Neural crest cell (in vitro differentiated cells): ENCODE measurements around the gene GRP. TPM values are rescaled to one million over a fixed set of nuclear protein-coding genes. Genes with fewer than 3 reads are reported as not detected.

ENCODE experiments used
- DNase-seq: peaks from one replicate; pipeline ENCODE4 v3.0.0; 2021; ENCODE audit warnings: low read depth, mixed read lengths, low spot score
- H3K27ac Mint-ChIP-seq: one replicate; pipeline ENCODE4 v1.8.0; 2021; ENCODE audit warnings: mild to moderate bottlenecking, mixed read lengths; ENCODE audit not compliant: unreplicated experiment
- H3K27me3 Mint-ChIP-seq: 2 replicates; pipeline ENCODE4 v1.8.0; 2021; ENCODE audit warnings: low read depth, mild to moderate bottlenecking, mixed read lengths
- H3K36me3 Mint-ChIP-seq: 2 replicates; pipeline ENCODE4 v1.8.0; 2021; ENCODE audit warnings: low read depth, mild to moderate bottlenecking, mixed read lengths
- H3K4me1 Mint-ChIP-seq: 2 replicates; pipeline ENCODE4 v1.8.0; 2021; ENCODE audit warnings: mixed read lengths
- H3K4me3 Mint-ChIP-seq: one replicate; pipeline ENCODE4 v1.8.0; 2021; ENCODE audit warnings: mild to moderate bottlenecking, mixed read lengths
- H3K9me3 Mint-ChIP-seq: 2 replicates; pipeline ENCODE4 v1.8.0; 2021; ENCODE audit warnings: mixed read lengths
- CTCF ChIP-seq: fragments of 200-600 bp; sonication (generic); conservative IDR thresholded peaks from 2 replicates; pipeline ENCODE4 v1.5.0; 2021; ENCODE audit warnings: antibody characterized with exemption, mild to moderate bottlenecking
- total RNA-seq: library from RNA; stranded (reverse); gene quantifications from 2 replicates; pipeline ENCODE4 v1.2.1, GENCODE V29; 2021

The GRP gene
- total RNA-seq, 1 donor from 2014 or later, result not detected

DNA sequence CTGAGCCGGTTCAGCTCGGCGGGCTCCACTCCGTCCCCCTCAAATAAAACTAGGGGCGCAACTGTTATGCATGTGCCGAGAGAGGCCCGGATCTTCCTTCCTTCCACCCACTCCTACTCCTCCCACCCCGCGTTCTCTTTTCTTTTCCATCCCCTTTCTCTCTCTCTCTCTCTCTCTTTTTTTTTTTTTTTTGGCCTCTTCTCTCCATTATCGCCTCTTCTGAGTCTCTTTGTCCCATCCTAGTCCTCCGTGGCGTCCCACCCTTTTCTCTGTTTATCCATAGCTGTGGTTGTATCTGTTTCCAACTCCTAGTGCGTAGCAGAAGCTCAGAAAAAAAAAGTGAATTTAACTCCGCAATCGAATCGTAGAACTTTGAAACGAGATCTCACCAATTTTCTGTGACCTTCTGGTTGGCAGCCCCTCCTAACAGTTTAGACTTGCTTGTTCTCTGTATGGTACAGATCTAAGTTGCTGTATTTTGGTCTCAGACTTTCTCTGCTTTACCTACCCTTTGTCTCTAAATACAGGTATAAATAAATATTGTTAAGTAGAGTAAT lies 49.7 kb downstream of the GRP start:
- Mint-ChIP-seq H3K27ac (no peak overlapping the region), H3K36me3 (no peaks in the 10 kb centered on the region), H3K9me3 (no peaks in the 10 kb centered on the region), H3K4me1 (peaks cover 16% of the 10 kb centered on the region), H3K4me3 (peak overlapping the region; percentile 74), H3K27me3 (peaks cover 90% of the 10 kb centered on the region)
- DNase-seq, result no peak
- no peak for TF ChIP-seq CTCF

GRCh38 chr18:59270689-59271257 lies 50.8 kb downstream of the GRP start:
- no peaks in the 10 kb centered on the region for H3K9me3 Mint-ChIP-seq
- TF ChIP-seq CTCF, result no peak
- DNase-seq, result no peak
- H3K4me1 Mint-ChIP-seq, result peaks cover 17% of the 10 kb centered on the region
- no peaks in the 10 kb centered on the region for H3K36me3 Mint-ChIP-seq
- no peak overlapping the region for H3K4me3 Mint-ChIP-seq
- H3K27me3 Mint-ChIP-seq, result peaks cover 90% of the 10 kb centered on the region
- no peak overlapping the region for H3K27ac Mint-ChIP-seq

DNA sequence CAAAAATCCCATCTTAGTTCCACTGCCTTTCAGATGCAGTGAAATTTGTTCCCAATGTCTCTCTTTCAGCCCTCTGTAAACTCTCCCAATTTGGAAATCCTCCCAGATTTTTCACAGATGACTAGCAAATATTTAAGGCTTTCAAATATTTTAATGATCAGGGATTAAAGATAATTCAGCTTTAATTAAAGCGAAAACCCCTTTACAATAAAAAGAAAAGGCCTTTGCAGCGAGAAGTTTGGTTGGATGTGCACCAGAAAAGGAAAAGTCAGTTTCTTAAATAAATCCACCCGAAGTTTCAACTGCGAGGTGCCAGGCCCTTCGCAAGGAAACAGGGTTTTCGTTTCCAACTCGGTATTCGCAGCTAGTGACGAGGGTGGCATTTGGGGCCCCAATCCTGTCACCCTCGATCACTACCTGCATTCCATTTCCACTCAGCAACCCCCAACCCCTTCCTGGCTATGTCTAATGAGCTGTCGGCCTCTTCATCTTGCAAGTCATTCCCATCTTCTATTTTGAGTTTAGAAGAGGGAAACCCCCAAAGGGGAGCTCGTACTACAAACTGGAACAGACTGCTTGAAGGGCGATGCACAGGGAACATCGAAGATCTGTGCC lies 51.8 kb downstream of the GRP start:
- no peak for DNase-seq
- no peak overlapping the region for H3K27ac Mint-ChIP-seq
- no peak overlapping the region for H3K4me3 Mint-ChIP-seq
- peaks cover 21% of the 10 kb centered on the region for H3K4me1 Mint-ChIP-seq
- no peaks in the 10 kb centered on the region for H3K36me3 Mint-ChIP-seq
- no peak for TF ChIP-seq CTCF
- no peaks in the 10 kb centered on the region for H3K9me3 Mint-ChIP-seq
- H3K27me3 Mint-ChIP-seq, result peaks cover 90% of the 10 kb centered on the region

DNA sequence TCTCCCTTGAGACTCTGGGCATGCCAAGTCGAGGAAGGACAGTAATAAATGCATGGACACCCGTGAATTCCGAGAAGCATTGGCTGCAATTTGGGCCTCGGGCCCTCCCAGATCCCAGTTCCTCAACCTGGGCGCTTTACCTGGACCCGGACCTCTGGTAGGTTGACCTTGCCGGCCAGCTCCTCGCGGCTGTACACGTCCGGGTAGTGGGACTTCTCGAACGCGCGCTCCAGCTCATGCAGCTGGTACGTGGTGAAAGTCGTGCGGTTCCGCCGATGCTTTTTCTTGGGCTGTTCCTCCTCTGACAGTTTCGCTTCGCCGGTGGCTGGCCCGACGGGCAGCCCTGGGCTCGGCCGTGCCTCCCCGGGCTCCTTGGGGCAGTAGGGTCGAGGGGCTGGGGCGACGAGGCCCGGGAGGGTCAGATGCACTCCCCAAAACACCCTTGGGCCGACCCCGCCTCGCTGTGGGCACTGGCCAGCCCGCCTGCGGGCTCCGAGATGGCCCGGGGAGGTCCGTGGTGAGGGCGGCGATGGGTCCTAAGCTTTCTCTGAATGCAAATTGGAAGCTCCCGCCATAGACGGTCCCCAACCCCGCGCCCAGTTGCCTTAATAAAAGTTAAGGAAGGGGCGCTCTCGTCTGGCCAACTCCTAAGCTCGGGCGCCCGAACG lies 52.4 kb downstream of the GRP start:
- H3K27ac Mint-ChIP-seq, result no peak overlapping the region
- no peaks in the 10 kb centered on the region for H3K9me3 Mint-ChIP-seq
- no peak for DNase-seq
- no peak overlapping the region for H3K4me3 Mint-ChIP-seq
- H3K27me3 Mint-ChIP-seq, result peaks cover 90% of the 10 kb centered on the region
- no peak for TF ChIP-seq CTCF
- no peaks in the 10 kb centered on the region for H3K36me3 Mint-ChIP-seq
- peaks cover 21% of the 10 kb centered on the region for H3K4me1 Mint-ChIP-seq

DNA sequence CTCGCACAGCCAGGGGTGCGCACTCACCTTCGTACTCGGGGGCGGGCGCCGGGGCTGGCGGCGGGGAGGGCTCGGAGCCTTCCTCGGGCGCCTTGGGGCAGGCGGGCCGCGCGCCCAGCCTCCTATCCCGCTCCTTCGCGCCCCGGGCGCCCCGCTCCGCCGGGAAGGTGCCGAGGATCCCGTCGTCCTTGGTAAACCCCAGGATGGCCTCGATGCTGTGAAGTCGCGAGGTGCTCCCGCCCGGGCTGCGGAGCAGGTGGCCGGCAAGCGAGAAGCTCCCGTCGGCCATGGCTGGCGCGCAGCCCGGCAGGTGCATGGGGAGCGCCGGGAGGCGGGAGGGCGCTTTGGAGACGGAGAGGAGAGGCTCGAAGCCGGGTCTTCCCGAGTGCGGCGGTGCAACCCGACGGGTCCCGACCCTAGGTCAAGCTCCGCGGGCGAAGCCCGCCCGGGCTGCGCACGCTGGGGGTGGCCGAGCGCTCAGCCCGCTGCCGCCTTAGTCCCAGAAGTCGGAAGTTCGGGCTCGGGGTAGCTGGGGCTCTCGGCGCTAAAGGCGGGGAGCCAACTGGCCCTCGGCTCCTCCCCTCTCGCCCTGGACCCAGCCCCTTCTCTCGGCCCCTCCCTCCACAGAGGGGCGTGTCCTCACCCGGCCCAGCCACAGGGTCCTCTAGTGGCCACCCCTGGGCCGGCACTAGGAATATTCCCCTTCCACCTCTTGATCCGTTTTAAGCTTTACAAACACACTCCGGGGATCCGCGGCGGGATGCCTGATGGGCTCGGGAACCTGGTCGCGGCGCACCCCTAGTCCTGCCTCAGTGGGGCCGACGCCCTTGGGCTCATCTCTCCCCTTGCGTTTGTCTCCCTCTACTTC lies 53.2 kb downstream of the GRP start, which contains the start of gene RAX:
Gene RAX, minus strand, starts transcription at position 564 of the 868 bp plus-strand sequence. Its CDS starts 248 bp downstream, at position 316.
- Mint-ChIP-seq H3K9me3 (no peaks in the 10 kb centered on the region), H3K4me3 (peak within 1 kb of the TSS; percentile 61), H3K27ac (no peak within 1 kb of the TSS), H3K36me3 (no peaks in the 10 kb centered on the region), H3K27me3 (peaks cover 90% of the 10 kb centered on the region), H3K4me1 (peaks cover 16% of the 10 kb centered on the region)
- DNase-seq, result peak; percentile 55
- TF ChIP-seq CTCF, result peak; percentile 55
